HPDE6-E6E7 (cell line): ENCODE data around the gene LCP2.
"Not testable (repeated sequence)": the region's sequence is repeated elsewhere in the genome, so short reads cannot be mapped to it uniquely, and the experiment has no call there.

Source experiments
- DNase-seq: peaks from one replicate; pipeline ENCODE4 v3.0.0; 2011; ENCODE audit warnings: missing footprints; ENCODE audit errors: extremely low spot score

The LCP2 gene

DNA sequence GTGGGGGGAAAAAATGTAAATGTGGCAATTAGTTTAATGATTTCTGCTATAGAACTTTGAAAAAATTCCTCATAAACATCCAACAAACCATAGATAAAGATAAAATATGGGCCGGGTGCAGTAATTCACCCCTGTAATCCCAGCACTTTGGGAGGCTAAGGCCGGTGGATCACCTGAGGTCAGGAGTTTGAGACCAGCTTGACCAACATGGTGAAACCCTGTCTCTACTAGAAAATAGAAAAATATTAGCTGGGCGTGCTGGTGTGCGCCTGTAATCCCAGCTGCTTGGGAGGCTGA lies 48.7 kb downstream of the LCP2 start:
- not testable (repeated sequence) for DNase-seq

DNA sequence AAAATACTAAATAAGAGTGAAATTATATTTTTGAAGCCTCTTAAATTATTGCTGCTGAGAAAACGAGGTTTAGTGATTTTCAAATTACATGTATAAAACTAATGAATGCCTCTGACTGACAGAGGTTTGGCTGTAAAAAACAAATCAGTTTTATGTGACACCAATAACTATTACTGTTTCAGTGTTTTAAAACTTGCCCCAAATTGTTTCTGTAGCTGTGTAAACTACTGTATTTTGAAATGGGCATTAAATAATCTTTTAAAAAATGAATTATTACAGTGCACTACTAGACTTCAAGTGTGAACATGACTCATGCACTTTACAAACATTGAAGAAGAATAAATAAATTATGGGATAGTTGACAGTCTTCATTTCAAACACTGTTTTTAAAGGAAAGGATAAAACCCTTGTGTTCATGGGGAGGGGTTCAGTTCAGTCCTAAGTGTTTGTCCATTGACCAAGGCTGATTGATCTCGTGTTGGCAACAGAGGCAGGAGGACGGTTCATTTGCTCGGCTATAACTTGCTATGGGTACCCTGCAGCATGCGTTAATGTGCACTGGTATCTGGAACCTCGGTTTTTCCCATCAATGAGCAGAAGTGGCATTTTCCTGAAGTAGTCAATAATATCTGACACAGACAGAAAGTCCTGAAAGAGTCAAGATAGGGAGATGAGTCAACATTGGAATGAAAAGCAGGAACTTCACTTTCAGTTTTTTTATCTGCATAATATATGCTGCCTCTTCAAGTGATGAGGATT lies 49.2 kb downstream of the LCP2 start:
- no peak for DNase-seq

GRCh38 chr5:170247363-170247762 lies 50.2 kb downstream of the LCP2 start:
- DNase-seq: no peak

GRCh38 chr5:170246126-170246870 lies 51.3 kb downstream of the LCP2 start:
- no peak for DNase-seq

GRCh38 chr5:170245436-170245835 lies 52.1 kb downstream of the LCP2 start:
- DNase-seq: not testable (repeated sequence)

GRCh38 chr5:170238456-170239196 lies 59.0 kb downstream of the LCP2 start:
- no peak for DNase-seq

DNA sequence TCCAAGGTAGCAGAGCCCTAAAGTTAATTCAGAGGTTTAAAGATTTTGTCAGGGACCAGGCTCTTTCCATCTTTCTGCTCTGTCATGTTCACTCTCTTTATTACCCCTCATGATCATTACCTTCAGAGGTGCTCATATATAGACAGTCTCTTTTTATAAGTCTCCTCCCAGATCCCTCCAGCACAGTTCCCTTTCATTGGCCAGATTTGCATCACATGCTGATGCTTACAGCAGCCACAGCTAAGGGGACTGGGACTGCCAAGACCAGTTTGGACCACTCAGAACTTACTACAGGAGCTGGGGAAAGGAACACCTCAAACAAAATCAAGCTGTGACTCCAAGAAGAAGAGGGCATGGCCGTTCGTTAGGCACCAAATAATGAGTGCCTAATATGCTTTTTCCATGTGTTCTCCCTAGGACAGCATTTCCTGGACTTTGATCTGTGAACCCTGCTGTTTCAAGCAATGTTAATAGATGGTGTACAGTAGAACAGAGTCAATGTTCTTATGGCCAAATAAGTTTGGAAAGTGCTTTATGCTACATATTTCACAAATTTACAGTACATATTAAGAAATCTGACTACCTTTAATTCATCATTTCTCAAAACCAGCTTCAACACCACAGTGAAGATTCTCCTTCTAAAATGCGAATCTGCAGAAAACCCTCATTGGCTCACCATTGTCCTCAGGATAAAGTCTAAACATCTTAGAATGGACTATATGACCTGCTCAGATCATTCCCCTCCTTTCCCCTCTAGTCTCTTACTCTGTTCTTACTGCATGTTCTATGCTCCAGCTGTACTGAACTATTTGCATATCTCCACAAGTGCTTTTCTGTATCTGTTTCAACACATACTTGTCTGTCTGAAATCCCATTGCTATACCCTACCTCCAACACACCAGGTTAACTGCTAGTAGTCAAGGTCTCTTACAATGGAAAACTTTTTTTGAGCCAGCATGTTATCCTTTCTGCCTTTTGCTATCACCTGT lies 61.4 kb downstream of the LCP2 start:
- no peak for DNase-seq

GRCh38 chr5:170233358-170233892 lies 64.2 kb downstream of the LCP2 start:
- DNase-seq: no peak

- DNase-seq: no peak
These were observed 64.8 kb downstream of the LCP2 start, which contains the start of gene C5orf58 for GRCh38 chr5:170232786-170233185. C5orf58 (plus strand) TSS chr5:170232985; CDS start chr5:170234977, 1,992 bp downstream.

DNA sequence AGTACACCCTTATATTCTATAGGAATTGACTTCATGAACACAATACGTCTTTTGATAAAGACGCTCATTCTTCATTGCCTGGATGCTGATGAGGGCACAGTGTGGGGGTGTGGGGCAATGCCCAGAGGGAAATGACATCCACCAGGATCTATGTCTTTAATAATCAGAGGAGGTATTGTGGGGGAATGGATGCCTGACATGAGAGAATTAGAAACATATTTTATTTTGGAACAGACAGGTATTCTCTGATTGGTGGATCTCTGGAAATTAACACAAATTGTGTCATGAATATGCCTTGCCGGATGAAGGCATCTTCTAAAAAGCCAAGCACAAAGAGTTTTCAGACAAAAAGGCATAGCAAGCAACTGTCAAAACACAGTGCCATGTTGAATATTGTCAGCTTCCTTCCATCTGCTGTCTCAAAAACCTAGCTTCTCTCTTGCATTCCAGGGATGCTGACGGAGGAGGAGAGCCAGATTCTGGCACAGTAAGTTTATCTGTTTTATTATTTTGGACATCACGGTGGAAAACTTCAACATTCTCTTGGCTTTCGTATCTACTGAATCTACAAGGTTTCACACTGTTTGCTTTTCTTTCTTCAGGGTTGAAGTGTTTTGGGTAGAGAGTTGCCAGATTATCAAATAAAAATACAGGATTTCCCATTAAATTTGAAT lies 68.7 kb downstream of the LCP2 start:
- no peak for DNase-seq

GRCh38 chr5:170226661-170227060 lies 70.9 kb downstream of the LCP2 start:
- no peak for DNase-seq

- DNase-seq: no peak
These were observed 71.4 kb downstream of the LCP2 start for GRCh38 chr5:170226129-170226615.

- peak; percentile 59 for DNase-seq
These were observed 72.0 kb downstream of the LCP2 start for GRCh38 chr5:170225326-170226128.

DNA sequence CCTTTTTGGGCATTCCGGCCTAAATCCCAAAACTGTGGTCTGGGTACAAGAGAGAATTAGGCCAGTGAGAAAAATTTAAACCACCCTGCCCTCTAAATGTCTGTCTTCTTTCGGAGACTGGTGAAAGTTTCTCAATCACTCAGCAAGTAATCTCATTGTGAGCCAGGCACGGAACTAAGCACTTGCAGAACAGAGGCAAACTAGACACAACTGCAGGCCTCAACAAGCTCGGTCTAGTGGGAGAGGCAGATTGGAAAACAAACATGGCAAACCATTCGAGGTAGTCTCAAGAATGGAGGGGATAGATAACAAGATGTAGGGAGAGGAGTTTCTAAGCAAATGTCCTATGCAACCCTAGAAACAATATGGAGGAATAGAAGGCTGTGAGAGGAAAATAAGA lies 73.7 kb downstream of the LCP2 start:
- no peak for DNase-seq

- DNase-seq: no peak
These were observed 74.2 kb downstream of the LCP2 start for GRCh38 chr5:170223360-170223759.

DNA sequence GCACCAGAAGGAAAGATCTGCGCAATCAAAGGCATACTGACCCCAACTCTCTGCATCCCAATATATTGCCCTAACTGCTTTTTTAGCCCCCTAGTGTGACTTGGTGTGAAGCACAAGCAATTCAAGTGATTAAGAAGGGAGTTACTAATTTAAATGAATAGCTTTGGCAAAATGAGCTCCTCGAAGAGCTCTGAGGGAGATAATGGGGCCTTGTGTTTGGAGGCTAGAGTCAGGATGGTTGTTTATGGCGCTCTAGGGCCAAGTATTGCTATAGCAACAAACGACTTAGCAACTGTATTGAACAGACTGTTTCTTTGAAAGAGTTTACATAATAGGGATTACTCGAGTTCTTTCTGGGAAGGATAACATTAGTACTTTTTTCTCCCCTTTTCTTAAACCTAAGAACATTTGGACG lies 76.2 kb downstream of the LCP2 start:
- DNase-seq: no peak

- DNase-seq: no peak
These were observed 77.4 kb downstream of the LCP2 start for GRCh38 chr5:170220191-170220590.

DNA sequence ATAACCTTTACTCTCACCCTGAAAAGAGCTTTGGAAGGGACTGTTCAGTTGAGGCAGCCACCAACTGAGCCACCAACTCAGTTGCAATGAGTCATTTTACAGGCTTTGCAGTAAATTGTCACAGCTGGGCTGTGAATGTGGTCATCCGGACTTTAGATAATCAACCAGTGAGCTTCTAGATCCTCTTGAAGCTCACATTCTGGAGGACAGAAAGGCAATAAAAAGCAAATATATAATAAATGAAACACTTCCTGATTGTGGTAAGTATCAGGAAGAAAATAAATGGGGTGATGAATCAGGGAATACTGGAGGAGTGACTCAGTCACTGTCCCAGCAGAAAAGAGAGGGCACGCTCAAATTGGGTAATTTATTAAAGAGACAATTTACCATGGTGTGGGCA lies 78.0 kb downstream of the LCP2 start:
- DNase-seq: peak; percentile 58

- no peak for DNase-seq
These were observed 78.9 kb downstream of the LCP2 start for GRCh38 chr5:170218726-170219125.

DNA sequence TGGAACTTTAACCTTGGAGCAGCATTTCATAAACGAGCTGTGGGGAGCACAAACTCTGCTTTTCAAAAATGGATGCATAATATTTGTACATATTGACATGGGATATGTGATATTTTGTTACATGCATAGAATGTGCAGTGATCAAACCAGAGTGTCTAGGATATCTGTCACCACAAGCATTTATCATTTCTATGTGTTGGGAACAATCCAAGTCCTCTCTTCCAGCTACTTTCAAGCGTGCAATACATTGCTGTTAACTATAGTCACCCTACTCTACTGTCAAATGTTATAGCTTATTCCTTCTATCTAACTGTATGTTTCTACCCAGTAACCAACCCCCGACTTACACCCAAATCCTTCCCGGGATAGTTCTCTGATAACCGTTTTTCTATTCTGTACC lies 79.7 kb downstream of the LCP2 start:
- DNase-seq: no peak
